Measurements from ENCODE around the gene RNPC3.
"Not testable (repeated sequence)": the region's sequence is repeated elsewhere in the genome, so short reads cannot be mapped to it uniquely, and the experiment has no call there.

Gene RNPC3

GRCh38 chr1:103527331-103527730 lies 1.8 kb downstream of the RNPC3 start:
- H3K36me3 Mint-ChIP-seq, result peaks cover 55% of the 10 kb centered on the region
- ATAC-seq (peak; percentile 40), DNase-seq (ENCODE audit: low spot score in 2 of 2) (no peak)
- H3K4me3 Mint-ChIP-seq, result peak overlapping the region; percentile 96
- no peaks in the 10 kb centered on the region for H3K9me3 Mint-ChIP-seq
- peak overlapping the region; percentile 44 for H3K27ac Mint-ChIP-seq
- H3K4me1 Mint-ChIP-seq, result peaks cover 48% of the 10 kb centered on the region

- H3K4me3 Mint-ChIP-seq, result no peak overlapping the region
- DNase-seq (ENCODE audit: low spot score in 2 of 2), result peak in 1 of 2 donors; percentile 8
- H3K27ac Mint-ChIP-seq, result peak overlapping the region; percentile 21
- H3K9me3 Mint-ChIP-seq, result no peaks in the 10 kb centered on the region
- H3K36me3 Mint-ChIP-seq, result peaks cover 77% of the 10 kb centered on the region
- peak; percentile 92 for ATAC-seq
- peaks cover 65% of the 10 kb centered on the region for H3K4me1 Mint-ChIP-seq
Observed at GRCh38 chr1:103529746-103530145, 4.2 kb downstream of the RNPC3 start.

- DNase-seq (ENCODE audit: low spot score in 2 of 2) (no peak), ATAC-seq (no peak)
- no peak overlapping the region for H3K27ac Mint-ChIP-seq
- peaks cover 8% of the 10 kb centered on the region for H3K4me1 Mint-ChIP-seq
- H3K36me3 Mint-ChIP-seq, result peaks cover 99% of the 10 kb centered on the region
- H3K4me3 Mint-ChIP-seq, result no peak overlapping the region
- no peaks in the 10 kb centered on the region for H3K9me3 Mint-ChIP-seq
Observed at GRCh38 chr1:103538226-103538625, 12.7 kb downstream of the RNPC3 start.

- peaks cover 99% of the 10 kb centered on the region for H3K36me3 Mint-ChIP-seq
- H3K9me3 Mint-ChIP-seq, result no peaks in the 10 kb centered on the region
Observed at GRCh38 chr1:103541431-103541830, 15.9 kb downstream of the RNPC3 start.

GRCh38 chr1:103546496-103546895 lies 21.0 kb downstream of the RNPC3 start:
- no peaks in the 10 kb centered on the region for H3K9me3 Mint-ChIP-seq
- H3K4me3 Mint-ChIP-seq, result no peak overlapping the region
- no peak overlapping the region for H3K27ac Mint-ChIP-seq
- peaks cover 100% of the 10 kb centered on the region for H3K36me3 Mint-ChIP-seq
- no peaks in the 10 kb centered on the region for H3K4me1 Mint-ChIP-seq
- DNase-seq (ENCODE audit: low spot score in 2 of 2) (no peak), ATAC-seq (no peak)

More at GRCh38 chr1:103541431-103541830, 15.9 kb downstream of the RNPC3 start:
- Mint-ChIP-seq H3K4me3 (no peak overlapping the region), H3K4me1 (no peaks in the 10 kb centered on the region), H3K27ac (no peak overlapping the region)
- DNase-seq (ENCODE audit: low spot score in 2 of 2), result no peak
- no peak for ATAC-seq

- Mint-ChIP-seq H3K9me3 (no peaks in the 10 kb centered on the region), H3K4me3 (no peak overlapping the region), H3K4me1 (no peaks in the 10 kb centered on the region), H3K36me3 (peaks cover 100% of the 10 kb centered on the region), H3K27ac (peak overlapping the region; percentile 27)
- ATAC-seq (no peak), DNase-seq (ENCODE audit: low spot score in 2 of 2) (no peak)
Observed at GRCh38 chr1:103547840-103548239, 22.3 kb downstream of the RNPC3 start.

- Mint-ChIP-seq H3K27ac (no peak overlapping the region), H3K4me3 (no peak overlapping the region), H3K4me1 (no peaks in the 10 kb centered on the region), H3K9me3 (no peaks in the 10 kb centered on the region), H3K36me3 (peaks cover 14% of the 10 kb centered on the region)
- ATAC-seq (no peak), DNase-seq (ENCODE audit: low spot score in 2 of 2) (no peak)
Observed at GRCh38 chr1:103560427-103560826, 34.9 kb downstream of the RNPC3 start.

- DNase-seq (ENCODE audit: low spot score in 2 of 2); ATAC-seq; H3K36me3 Mint-ChIP-seq; H3K27ac Mint-ChIP-seq; H3K4me1 Mint-ChIP-seq; H3K4me3 Mint-ChIP-seq; H3K9me3 Mint-ChIP-seq: not testable (repeated sequence)
Observed at GRCh38 chr1:103561124-103561523, 35.6 kb downstream of the RNPC3 start.

- H3K4me3 Mint-ChIP-seq, result no peak overlapping the region
- ATAC-seq, result no peak
- H3K4me1 Mint-ChIP-seq, result no peaks in the 10 kb centered on the region
- H3K27ac Mint-ChIP-seq, result peak overlapping the region; percentile 44
- H3K9me3 Mint-ChIP-seq, result no peaks in the 10 kb centered on the region
- H3K36me3 Mint-ChIP-seq, result peaks cover 2% of the 10 kb centered on the region
- DNase-seq (ENCODE audit: low spot score in 2 of 2), result no peak
Observed at GRCh38 chr1:103561643-103562395, 36.3 kb downstream of the RNPC3 start.

- DNase-seq (ENCODE audit: low spot score in 2 of 2), result no peak
- no peak for ATAC-seq
- H3K36me3 Mint-ChIP-seq, result no peaks in the 10 kb centered on the region
- no peak overlapping the region for H3K4me3 Mint-ChIP-seq
- H3K27ac Mint-ChIP-seq, result no peak overlapping the region
- no peaks in the 10 kb centered on the region for H3K9me3 Mint-ChIP-seq
- H3K4me1 Mint-ChIP-seq, result no peaks in the 10 kb centered on the region
Observed at GRCh38 chr1:103563056-103563455, 37.6 kb downstream of the RNPC3 start.

GRCh38 chr1:103569493-103569892 lies 44.0 kb downstream of the RNPC3 start:
- no peak for ATAC-seq

GRCh38 chr1:103571289-103571688 lies 45.8 kb downstream of the RNPC3 start, which contains the start of gene AMY2B:
AMY2B (plus strand) TSS chr1:103571589; CDS start chr1:103571603, 14 bp downstream.
- not testable (repeated sequence) for ATAC-seq; H3K4me1 Mint-ChIP-seq; H3K27ac Mint-ChIP-seq; H3K36me3 Mint-ChIP-seq; H3K4me3 Mint-ChIP-seq; DNase-seq (ENCODE audit: low spot score in 2 of 2); H3K9me3 Mint-ChIP-seq

More at GRCh38 chr1:103569493-103569892, 44.0 kb downstream of the RNPC3 start:
- DNase-seq (ENCODE audit: low spot score in 2 of 2), result no peak
- no peak overlapping the region for H3K27ac Mint-ChIP-seq
- no peaks in the 10 kb centered on the region for H3K4me1 Mint-ChIP-seq
- no peaks in the 10 kb centered on the region for H3K36me3 Mint-ChIP-seq
- H3K4me3 Mint-ChIP-seq, result no peak overlapping the region
- H3K9me3 Mint-ChIP-seq, result no peaks in the 10 kb centered on the region

- H3K27ac Mint-ChIP-seq, result no peak overlapping the region
- DNase-seq (ENCODE audit: low spot score in 2 of 2) (no peak), ATAC-seq (no peak)
- no peak overlapping the region for H3K4me3 Mint-ChIP-seq
- H3K36me3 Mint-ChIP-seq, result no peaks in the 10 kb centered on the region
- no peaks in the 10 kb centered on the region for H3K4me1 Mint-ChIP-seq
- no peaks in the 10 kb centered on the region for H3K9me3 Mint-ChIP-seq
Observed at GRCh38 chr1:103576065-103576464, 50.6 kb downstream of the RNPC3 start.

GRCh38 chr1:103576784-103577183 lies 51.3 kb downstream of the RNPC3 start:
- not testable (repeated sequence) for H3K9me3 Mint-ChIP-seq; ATAC-seq; H3K4me3 Mint-ChIP-seq; DNase-seq (ENCODE audit: low spot score in 2 of 2); H3K4me1 Mint-ChIP-seq; H3K27ac Mint-ChIP-seq; H3K36me3 Mint-ChIP-seq

- Mint-ChIP-seq H3K4me1 (no peaks in the 10 kb centered on the region), H3K27ac (no peak overlapping the region), H3K9me3 (no peaks in the 10 kb centered on the region), H3K36me3 (no peaks in the 10 kb centered on the region), H3K4me3 (no peak overlapping the region)
- no peak for DNase-seq (ENCODE audit: low spot score in 2 of 2)
- no peak for ATAC-seq
Observed at GRCh38 chr1:103582464-103582863, 57.0 kb downstream of the RNPC3 start.

GRCh38 chr1:103583887-103584286 lies 58.4 kb downstream of the RNPC3 start:
- Mint-ChIP-seq H3K9me3 (peaks cover 2% of the 10 kb centered on the region), H3K27ac (no peak overlapping the region), H3K36me3 (no peaks in the 10 kb centered on the region), H3K4me3 (no peak overlapping the region), H3K4me1 (no peaks in the 10 kb centered on the region)
- ATAC-seq (no peak), DNase-seq (ENCODE audit: low spot score in 2 of 2) (no peak)

Data from stimulated activated effector memory CD8-positive, alpha-beta T cell treated with anti-CD3 and anti-CD28 coated beads, Interleukin-12 subunit alpha, Interleukin-12 subunit beta, amount 100 ng/mL, for 72 hours (primary cell).